Liver (tissue), 3 donors: ENCODE data around the gene PPM1N.

Experiments used
- EGR1 ChIP-seq, 2 donors: IDR thresholded peaks; 2 replicates each; pipeline ENCODE4 v1.6.1; 2016 to 2018; ENCODE audit warnings: antibody characterized with exemption in 2 of 2, low read depth in 2 of 2
- FOXA1 ChIP-seq: IDR thresholded peaks from 2 replicates; pipeline ENCODE4 v1.6.1; 2016; ENCODE audit warnings: antibody characterized with exemption
- FOXA2 ChIP-seq: IDR thresholded peaks from 2 replicates; pipeline ENCODE4 v1.6.1; 2016; ENCODE audit warnings: antibody characterized with exemption
- JUND ChIP-seq, 2 donors: IDR thresholded peaks; 2 replicates each; pipeline ENCODE4 v1.6.1; 2016; ENCODE audit warnings: antibody characterized with exemption in 2 of 2
- NR2F2 ChIP-seq: IDR thresholded peaks from 2 replicates; pipeline ENCODE4 v1.6.1; 2016; ENCODE audit warnings: antibody characterized with exemption
- RAD21 ChIP-seq, 2 donors: IDR thresholded peaks; 2 replicates each; pipeline ENCODE4 v1.6.1; 2016; ENCODE audit warnings: antibody characterized with exemption in 2 of 2, mild to moderate bottlenecking in 2 of 2
- REST ChIP-seq: IDR thresholded peaks from 2 replicates; pipeline ENCODE4 v1.6.1; 2016; ENCODE audit warnings: antibody characterized with exemption, mild to moderate bottlenecking
- SP1 ChIP-seq: IDR thresholded peaks from 2 replicates; pipeline ENCODE4 v1.6.1; 2018; ENCODE audit warnings: antibody characterized with exemption, mild to moderate bottlenecking
- TAF1 ChIP-seq: conservative IDR thresholded peaks from 2 replicates; pipeline ENCODE4 v1.6.1; 2016; ENCODE audit warnings: antibody characterized with exemption, mild to moderate bottlenecking
- YY1 ChIP-seq: IDR thresholded peaks from 2 replicates; pipeline ENCODE4 v1.6.1; 2016; ENCODE audit warnings: antibody characterized with exemption, mild to moderate bottlenecking
- ZBTB33 ChIP-seq: IDR thresholded peaks from 2 replicates; pipeline ENCODE4 v1.6.1; 2016; ENCODE audit warnings: antibody characterized with exemption
- TF ChIP-seq, protein P1 (sequence below): fragments of 150-350 bp; IDR thresholded peaks from 2 replicates; pipeline ENCODE4 v1.5.1; 2017; ENCODE audit warnings: improper control_type of control experiment, low read depth, low read length; ENCODE audit not compliant: missing input control
- TF ChIP-seq, protein P2 (sequence below): IDR thresholded peaks from 2 replicates; pipeline ENCODE4 v1.6.1; 2016; ENCODE audit warnings: antibody characterized with exemption
- TF ChIP-seq, protein P3 (sequence below): IDR thresholded peaks from 2 replicates; pipeline ENCODE4 v1.6.1; 2016; ENCODE audit warnings: antibody characterized with exemption
- donor health status: healthy.
- donor health status: healthy.

DNA sequence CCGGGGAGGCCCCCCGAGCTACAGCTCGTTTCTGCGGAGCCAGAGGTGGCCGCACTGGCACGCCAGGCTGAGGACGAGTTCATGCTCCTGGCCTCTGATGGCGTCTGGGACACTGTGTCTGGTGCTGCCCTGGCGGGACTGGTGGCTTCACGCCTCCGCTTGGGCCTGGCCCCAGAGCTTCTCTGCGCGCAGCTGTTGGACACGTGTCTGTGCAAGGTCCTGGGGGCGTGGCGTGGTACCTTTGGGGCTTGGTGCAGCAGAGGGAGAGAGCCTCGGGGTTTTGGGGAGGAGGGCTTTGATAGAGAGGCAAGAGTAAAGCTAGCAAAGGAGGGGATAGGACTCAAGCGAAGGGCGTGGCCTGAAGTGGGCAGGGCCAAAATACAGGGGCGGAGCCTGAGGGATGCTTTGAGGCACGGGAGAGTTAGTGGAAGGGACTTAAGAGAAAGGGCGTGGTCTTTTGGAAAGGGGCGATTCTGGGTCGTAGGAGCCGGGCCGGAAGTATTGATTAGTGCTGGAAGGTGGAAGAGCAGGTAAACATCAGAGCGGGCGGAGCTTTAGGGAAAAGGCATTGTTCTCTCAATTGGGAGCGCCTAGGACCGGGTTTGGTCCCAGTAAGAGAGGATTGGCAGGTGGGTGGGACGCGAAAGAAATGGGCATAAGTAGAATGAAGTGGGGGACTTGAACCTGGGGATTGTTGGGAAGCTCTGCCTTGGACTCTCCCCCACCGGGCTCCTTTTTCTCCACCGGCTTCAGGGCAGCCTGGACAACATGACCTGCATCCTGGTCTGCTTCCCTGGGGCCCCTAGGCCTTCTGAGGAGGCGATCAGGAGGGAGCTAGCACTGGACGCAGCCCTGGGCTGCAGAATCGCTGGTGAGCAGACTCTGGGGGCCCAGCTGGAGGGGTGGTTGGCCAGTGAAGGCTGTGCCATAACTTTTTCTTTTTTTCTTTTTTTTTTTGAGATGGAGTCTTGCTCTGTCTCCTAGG lies 1.2 kb downstream of the PPM1N start:
- TF ChIP-seq, protein P1, sequence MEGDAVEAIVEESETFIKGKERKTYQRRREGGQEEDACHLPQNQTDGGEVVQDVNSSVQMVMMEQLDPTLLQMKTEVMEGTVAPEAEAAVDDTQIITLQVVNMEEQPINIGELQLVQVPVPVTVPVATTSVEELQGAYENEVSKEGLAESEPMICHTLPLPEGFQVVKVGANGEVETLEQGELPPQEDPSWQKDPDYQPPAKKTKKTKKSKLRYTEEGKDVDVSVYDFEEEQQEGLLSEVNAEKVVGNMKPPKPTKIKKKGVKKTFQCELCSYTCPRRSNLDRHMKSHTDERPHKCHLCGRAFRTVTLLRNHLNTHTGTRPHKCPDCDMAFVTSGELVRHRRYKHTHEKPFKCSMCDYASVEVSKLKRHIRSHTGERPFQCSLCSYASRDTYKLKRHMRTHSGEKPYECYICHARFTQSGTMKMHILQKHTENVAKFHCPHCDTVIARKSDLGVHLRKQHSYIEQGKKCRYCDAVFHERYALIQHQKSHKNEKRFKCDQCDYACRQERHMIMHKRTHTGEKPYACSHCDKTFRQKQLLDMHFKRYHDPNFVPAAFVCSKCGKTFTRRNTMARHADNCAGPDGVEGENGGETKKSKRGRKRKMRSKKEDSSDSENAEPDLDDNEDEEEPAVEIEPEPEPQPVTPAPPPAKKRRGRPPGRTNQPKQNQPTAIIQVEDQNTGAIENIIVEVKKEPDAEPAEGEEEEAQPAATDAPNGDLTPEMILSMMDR = no peak
- no peak for TF ChIP-seq TAF1
- TF ChIP-seq YY1 = no peak
- TF ChIP-seq JUND (IDR thresholded peaks at IDR 0.05) = no peak
- TF ChIP-seq, protein P2, sequence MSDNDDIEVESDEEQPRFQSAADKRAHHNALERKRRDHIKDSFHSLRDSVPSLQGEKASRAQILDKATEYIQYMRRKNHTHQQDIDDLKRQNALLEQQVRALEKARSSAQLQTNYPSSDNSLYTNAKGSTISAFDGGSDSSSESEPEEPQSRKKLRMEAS = peak; percentile 87
- TF ChIP-seq, protein P3, sequence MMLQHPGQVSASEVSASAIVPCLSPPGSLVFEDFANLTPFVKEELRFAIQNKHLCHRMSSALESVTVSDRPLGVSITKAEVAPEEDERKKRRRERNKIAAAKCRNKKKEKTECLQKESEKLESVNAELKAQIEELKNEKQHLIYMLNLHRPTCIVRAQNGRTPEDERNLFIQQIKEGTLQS = no peak
- TF ChIP-seq FOXA2 = no peak
- no peak for TF ChIP-seq REST
- peak in 1 of 2 donors; percentile 62 for TF ChIP-seq EGR1 (IDR thresholded peaks at IDR 0.05; ENCODE audit: low read depth in 2 of 2)
- no peak for TF ChIP-seq RAD21 (IDR thresholded peaks at IDR 0.05)
- no peak for TF ChIP-seq NR2F2
- TF ChIP-seq ZBTB33 = no peak
- TF ChIP-seq SP1 = peak; percentile 23
- no peak for TF ChIP-seq FOXA1
